ENCODE data around the gene OSTF1. TPM values are rescaled to one million over a fixed set of nuclear protein-coding genes. Genes with fewer than 3 reads are reported as not detected.

Gene OSTF1
- total RNA-seq, 2 experiments from 2014 or later, result 37.3 to 58.1 TPM

GRCh38 chr9:75039801-75040200 lies 48.5 kb upstream of the OSTF1 start:
- H3K4me1 ChIP-seq (ENCODE audit: insufficient read depth, low read length, poor library complexity, severe bottlenecking), result no peaks in the 10 kb centered on the region
- no peak overlapping the region for H3K4me2 ChIP-seq (ENCODE audit: low read length)
- no TSS peak for BruUV-seq (replicated peaks)
- H4K20me1 ChIP-seq (ENCODE audit: insufficient read depth, low read length), result no peaks in the 10 kb centered on the region
- H3K79me2 ChIP-seq (ENCODE audit: insufficient read depth, low read depth, low read length), result no peaks in the 10 kb centered on the region
- CTCF ChIA-PET (ENCODE audit: unreplicated experiment), result no interaction called here
- H3K9me2 ChIP-seq (ENCODE audit: insufficient read depth, low read length), result no peaks in the 10 kb centered on the region
- no peak for DNase-seq (ENCODE audit: low spot score)
- POLR2A ChIA-PET, result interaction anchor here (0.5 to 1.2 kb wide), 2 partner anchors 8 to 9 kb away, joined by 3 read pairs; no protein-coding TSS in a partner anchor
- no peaks in the 10 kb centered on the region for H3K36me3 ChIP-seq (ENCODE audit: insufficient read depth, low read length)
- H2AFZ ChIP-seq (ENCODE audit: low read length), result no peak overlapping the region
- no peak overlapping the region for H3K4me3 ChIP-seq (ENCODE audit: low read depth, low read length, poor library complexity, severe bottlenecking)
- intact Hi-C loops (cut with micrococcal nuclease; ENCODE audit: unreplicated experiment), result no loop called here
- H3K27ac ChIP-seq (ENCODE audit: low read depth, low read length, poor library complexity, severe bottlenecking), result no peak overlapping the region
- H3K9me3 ChIP-seq (ENCODE audit: low read length), result no peaks in the 10 kb centered on the region
- TF ChIP-seq, protein P1, sequence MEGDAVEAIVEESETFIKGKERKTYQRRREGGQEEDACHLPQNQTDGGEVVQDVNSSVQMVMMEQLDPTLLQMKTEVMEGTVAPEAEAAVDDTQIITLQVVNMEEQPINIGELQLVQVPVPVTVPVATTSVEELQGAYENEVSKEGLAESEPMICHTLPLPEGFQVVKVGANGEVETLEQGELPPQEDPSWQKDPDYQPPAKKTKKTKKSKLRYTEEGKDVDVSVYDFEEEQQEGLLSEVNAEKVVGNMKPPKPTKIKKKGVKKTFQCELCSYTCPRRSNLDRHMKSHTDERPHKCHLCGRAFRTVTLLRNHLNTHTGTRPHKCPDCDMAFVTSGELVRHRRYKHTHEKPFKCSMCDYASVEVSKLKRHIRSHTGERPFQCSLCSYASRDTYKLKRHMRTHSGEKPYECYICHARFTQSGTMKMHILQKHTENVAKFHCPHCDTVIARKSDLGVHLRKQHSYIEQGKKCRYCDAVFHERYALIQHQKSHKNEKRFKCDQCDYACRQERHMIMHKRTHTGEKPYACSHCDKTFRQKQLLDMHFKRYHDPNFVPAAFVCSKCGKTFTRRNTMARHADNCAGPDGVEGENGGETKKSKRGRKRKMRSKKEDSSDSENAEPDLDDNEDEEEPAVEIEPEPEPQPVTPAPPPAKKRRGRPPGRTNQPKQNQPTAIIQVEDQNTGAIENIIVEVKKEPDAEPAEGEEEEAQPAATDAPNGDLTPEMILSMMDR (conservative IDR thresholded peaks at IDR 0.05; ENCODE audit: low read length), result no peak
- no peak for TF ChIP-seq EZH2phosphoT487 (IDR thresholded peaks at IDR 0.05; ENCODE audit: borderline replicate concordance, low read depth, low read length)

- CTCF ChIA-PET (ENCODE audit: unreplicated experiment), result interaction anchor here (0.5 kb wide), 1 partner anchor 261 kb away, joined by 3 read pairs; no protein-coding TSS in a partner anchor
- intact Hi-C loops (cut with micrococcal nuclease; ENCODE audit: unreplicated experiment), result no loop called here
- TF ChIP-seq EZH2phosphoT487 (IDR thresholded peaks at IDR 0.05; ENCODE audit: borderline replicate concordance, low read depth, low read length), result no peak
- TF ChIP-seq, protein P1 (conservative IDR thresholded peaks at IDR 0.05; ENCODE audit: low read length), result no peak
- Histone ChIP-seq H3K27ac (ENCODE audit: low read depth, low read length, poor library complexity, severe bottlenecking) (no peak overlapping the region), H2AFZ (ENCODE audit: low read length) (no peak overlapping the region), H3K9me2 (ENCODE audit: insufficient read depth, low read length) (no peaks in the 10 kb centered on the region), H3K36me3 (ENCODE audit: insufficient read depth, low read length) (no peaks in the 10 kb centered on the region), H3K4me1 (ENCODE audit: insufficient read depth, low read length, poor library complexity, severe bottlenecking) (no peaks in the 10 kb centered on the region), H4K20me1 (ENCODE audit: insufficient read depth, low read length) (no peaks in the 10 kb centered on the region), H3K9me3 (ENCODE audit: low read length) (no peaks in the 10 kb centered on the region), H3K4me2 (ENCODE audit: low read length) (no peak overlapping the region), H3K4me3 (ENCODE audit: low read depth, low read length, poor library complexity, severe bottlenecking) (no peak overlapping the region), H3K79me2 (ENCODE audit: insufficient read depth, low read depth, low read length) (no peaks in the 10 kb centered on the region)
- DNase-seq (ENCODE audit: low spot score), result no peak
- no TSS peak for BruUV-seq (replicated peaks)
- POLR2A ChIA-PET, result interaction anchor here (1.2 kb wide), 1 partner anchor 10 kb away, joined by 3 read pairs; no protein-coding TSS in a partner anchor
Measured at GRCh38 chr9:75041041-75041440, 47.3 kb upstream of the OSTF1 start.

GRCh38 chr9:75046725-75047345 lies 41.5 kb upstream of the OSTF1 start:
- TF ChIP-seq, protein P1 (conservative IDR thresholded peaks at IDR 0.05; ENCODE audit: low read length), result no peak
- TF ChIP-seq EZH2phosphoT487 (IDR thresholded peaks at IDR 0.05; ENCODE audit: borderline replicate concordance, low read depth, low read length), result no peak
- Histone ChIP-seq H3K27ac (ENCODE audit: low read depth, low read length, poor library complexity, severe bottlenecking) (no peak overlapping the region), H3K4me1 (ENCODE audit: insufficient read depth, low read length, poor library complexity, severe bottlenecking) (peaks cover under 1% of the 10 kb centered on the region), H3K79me2 (ENCODE audit: insufficient read depth, low read depth, low read length) (no peaks in the 10 kb centered on the region), H4K20me1 (ENCODE audit: insufficient read depth, low read length) (no peaks in the 10 kb centered on the region), H3K4me2 (ENCODE audit: low read length) (no peak overlapping the region), H2AFZ (ENCODE audit: low read length) (no peak overlapping the region), H3K9me3 (ENCODE audit: low read length) (no peaks in the 10 kb centered on the region), H3K36me3 (ENCODE audit: insufficient read depth, low read length) (no peaks in the 10 kb centered on the region), H3K9me2 (ENCODE audit: insufficient read depth, low read length) (no peaks in the 10 kb centered on the region), H3K4me3 (ENCODE audit: low read depth, low read length, poor library complexity, severe bottlenecking) (no peak overlapping the region)
- DNase-seq (ENCODE audit: low spot score), result no peak
- ChIA-PET POLR2A (interaction anchor here (1.0 to 1.4 kb wide), 5 partner anchors 13 to 96 kb away, joined by 4 to 6 read pairs (median 4); partner anchors contain the start of gene CARNMT1), CTCF (ENCODE audit: unreplicated experiment) (no interaction called here)
- BruUV-seq (replicated peaks), result no TSS peak
- intact Hi-C loops (cut with micrococcal nuclease; ENCODE audit: unreplicated experiment), result no loop called here

All from OCI-LY7 (cell line).